ENCODE measurements around the gene IGLL5.
"Not testable (repeated sequence)": the region's sequence is repeated elsewhere in the genome, so short reads cannot be mapped to it uniquely, and the experiment has no call there.

Gene IGLL5

DNA sequence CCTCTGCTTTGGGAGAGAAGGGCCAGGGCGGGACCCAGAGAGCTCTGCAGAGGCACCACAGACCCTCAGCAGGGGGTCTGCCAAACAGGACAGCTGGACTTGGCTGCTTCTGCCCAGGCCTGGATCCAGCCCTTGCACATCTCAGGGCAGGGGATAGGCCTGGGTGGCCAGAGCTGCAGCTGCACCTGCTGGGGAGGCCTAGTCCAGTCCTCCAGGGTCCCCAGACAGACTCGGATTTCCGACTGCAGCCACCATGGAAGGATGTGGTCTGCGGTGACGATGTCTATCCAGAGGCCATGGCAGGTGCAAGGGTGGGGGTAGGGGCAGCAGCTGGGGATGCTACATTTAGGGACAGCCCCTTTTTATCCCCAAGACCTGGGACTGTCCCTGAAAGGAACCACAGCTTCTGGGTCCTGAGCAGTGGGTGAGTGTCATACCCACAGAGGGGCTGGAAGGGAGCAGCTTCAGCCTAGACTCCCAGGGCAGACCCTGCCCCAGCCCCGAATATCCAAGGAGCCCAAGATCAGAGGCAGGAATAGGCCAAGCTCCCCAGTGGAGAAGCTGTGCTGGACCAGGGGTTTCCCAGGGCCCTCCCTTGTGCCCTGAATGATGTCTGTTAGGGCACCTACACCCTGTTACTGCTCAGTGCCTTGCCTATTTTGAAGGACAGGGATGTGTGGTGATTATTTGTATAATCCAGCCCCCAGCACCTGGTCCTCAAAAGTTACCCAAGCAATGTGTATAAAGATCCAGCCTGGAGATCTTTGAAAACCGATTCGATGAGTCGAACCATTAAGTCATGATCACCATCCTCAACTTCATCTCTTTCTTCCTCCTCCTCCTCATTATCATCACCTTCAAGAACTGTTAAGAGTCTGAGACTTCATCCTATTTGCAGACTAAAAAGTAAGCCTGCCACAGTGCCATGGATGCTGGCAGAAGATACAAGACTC, 2.5 kb upstream of the IGLL5 start:
- no peak for DNase-seq

DNA sequence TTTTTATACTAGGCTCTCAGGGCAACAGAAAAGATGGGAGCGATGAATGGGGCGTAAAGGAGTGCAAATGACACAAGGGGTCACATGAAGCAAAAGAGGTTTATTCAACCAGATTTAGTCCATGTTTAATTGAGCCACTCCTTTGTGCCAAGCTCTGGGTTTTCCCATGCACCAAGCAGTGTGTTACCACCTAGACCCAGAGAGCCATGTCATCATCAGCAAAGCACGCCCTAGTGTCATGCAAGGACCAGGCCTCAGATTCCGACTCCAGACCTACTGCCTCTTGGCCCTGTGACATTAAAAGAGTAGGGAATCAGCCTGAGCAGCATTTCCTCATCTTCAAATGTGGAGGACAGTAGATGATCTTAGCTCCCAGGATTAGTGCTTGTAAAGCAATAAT, 1.1 kb upstream of the IGLL5 start:
- DNase-seq = no peak

DNA sequence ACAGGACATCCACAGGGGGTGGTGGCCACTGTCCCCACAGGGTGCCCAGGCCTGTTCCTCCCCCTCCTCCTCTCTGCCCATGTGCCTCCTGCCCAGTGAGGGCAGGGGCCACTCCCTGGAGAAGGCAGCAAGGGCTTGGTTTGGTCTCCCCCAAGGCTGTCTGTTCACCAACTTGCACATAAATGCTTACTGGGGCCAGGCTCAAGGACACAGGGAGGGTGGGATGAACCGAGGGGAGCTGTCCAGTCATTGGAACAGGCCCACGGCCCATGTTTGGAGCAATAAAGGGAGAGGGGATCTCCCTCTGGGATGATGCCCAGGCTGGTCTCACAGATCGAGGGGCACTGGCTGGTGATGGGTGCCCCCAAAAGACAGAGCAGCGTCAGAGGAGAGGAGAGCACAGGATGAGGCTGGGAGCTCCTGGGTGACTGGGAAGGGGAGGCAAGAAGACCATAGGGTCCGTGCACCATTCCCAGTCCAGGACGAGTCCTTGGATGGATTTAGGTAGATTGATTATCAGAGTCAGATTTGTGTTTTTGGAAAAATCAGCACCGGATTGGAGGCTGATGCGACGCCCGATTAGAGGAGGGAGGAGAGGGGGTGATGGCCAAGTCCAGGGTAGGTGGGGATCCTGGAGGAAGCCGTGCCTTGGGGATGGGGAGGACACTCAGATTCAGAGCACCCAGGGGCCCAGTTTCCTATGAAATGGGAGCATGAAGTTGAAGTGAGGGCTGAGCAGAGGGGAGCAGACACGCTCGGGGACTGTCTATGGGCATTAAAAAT, 1.1 kb downstream of the IGLL5 start:
- no peak for DNase-seq

DNA sequence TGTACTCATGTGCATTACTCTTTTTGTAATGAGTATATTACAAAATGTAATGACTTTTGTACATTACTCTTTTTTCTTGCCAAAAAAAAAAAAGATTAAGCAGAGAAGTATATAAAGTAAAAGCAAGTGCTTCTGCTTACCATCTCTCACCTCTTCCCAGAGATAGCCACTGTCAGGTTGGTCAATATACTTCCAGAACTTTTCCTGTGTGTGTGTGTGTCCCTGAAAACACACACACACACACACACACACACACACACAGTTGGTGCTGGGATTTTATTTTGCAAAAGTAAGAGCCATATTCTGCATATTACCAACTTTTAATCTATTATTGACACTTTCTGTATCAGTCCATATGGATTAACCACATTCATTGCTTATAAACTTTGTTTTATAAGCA, 2.5 kb downstream of the IGLL5 start:
- no peak for DNase-seq

DNA sequence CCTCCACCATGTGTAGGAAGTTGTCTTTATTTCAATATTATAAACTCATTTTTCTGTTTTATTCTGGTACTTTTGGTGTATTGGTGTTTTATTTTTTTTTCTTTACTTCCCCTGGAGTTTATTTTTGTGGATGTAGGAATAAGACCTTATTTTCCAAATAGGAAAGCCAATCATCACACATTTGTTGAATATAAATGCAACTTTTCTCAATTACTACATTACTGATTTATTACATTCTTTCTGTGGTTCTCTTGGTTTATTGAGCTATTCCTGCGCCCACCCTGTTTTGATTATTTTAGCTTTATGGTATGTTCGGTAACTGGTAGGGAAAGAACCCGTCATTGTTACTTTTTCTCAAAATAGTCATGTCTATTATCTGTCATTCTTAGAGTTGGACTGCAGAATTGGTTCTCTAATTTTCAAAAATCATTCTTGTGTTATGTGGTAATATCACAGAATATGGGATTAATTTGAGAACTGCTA, 3.6 kb downstream of the IGLL5 start:
- DNase-seq = no peak

DNA sequence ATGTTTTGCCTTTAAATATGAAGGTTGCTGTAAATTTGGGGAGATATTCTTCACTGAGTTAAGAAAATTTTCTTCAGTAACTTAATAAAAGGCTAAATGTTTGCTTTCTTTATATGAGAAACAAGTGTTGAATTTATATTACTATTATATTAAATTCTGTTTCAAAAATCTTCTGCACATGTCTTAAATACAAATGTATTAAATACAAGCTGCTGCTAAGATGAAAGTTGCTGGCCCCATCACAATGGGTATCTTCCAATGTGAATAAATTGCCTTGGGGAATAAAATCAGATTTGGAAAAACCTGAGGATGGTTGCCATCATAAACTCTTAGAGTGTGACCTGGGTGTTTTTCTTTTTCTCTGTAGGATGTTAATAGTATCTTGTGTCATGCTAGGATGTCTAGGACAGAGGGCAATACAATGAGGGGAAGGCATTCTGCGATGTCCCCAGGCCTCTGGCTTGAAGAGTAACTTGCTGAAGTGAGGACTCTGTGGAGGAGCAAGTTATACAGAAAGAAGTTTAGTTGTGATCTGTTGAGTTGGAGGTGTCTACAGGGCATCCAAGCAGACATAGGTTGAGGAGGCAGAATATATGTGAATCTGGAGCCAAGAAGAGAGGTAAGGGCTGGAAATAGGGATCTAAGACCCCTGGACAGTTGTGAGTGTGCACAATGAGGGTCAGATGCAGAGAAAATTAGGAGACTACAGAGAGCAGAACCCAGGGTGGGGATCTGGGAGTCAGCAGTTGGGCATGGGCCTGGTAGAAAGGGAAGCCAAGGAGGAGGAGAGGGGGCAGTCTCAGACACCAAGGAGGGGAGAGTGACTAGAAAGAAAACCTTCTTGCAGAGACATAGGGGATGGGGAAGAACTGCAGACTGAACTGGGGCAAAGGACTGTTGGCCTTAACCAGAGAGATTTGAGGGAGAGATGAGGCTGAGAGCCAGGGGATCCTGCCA, 4.8 kb downstream of the IGLL5 start:
- no peak for DNase-seq

DNA sequence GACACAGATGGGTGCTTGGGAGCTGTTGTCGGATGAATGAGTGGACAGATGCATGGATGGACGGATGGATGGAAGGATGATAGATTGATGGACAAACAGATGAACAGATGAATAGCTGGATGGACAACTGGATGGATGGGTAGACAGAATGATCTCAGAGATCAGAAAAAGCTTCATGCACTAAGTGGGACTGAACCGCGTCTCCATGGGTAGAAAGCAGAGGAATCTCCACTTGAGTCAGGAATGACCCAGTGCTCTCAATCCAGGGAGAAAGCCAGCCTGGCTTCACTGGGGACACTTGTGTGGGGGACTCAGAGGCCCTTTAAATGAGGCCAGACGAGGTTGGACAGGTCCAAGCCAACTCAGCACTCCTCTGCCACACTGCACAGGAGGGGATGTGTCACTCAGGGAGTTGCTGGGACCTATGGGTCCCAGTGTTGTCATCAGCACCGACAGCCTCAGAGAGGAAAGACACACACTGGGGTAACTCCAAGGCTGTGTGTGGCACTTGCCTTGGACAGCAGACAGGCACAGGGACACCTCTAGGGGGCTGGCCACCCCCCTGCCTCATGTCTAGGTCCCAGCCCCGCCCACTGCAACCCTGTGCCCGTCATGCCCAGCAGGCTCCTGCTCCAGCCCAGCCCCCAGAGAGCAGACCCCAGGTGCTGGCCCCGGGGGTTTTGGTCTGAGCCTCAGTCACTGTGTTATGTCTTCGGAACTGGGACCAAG, 5.6 kb downstream of the IGLL5 start:
- DNase-seq = no peak

DNA sequence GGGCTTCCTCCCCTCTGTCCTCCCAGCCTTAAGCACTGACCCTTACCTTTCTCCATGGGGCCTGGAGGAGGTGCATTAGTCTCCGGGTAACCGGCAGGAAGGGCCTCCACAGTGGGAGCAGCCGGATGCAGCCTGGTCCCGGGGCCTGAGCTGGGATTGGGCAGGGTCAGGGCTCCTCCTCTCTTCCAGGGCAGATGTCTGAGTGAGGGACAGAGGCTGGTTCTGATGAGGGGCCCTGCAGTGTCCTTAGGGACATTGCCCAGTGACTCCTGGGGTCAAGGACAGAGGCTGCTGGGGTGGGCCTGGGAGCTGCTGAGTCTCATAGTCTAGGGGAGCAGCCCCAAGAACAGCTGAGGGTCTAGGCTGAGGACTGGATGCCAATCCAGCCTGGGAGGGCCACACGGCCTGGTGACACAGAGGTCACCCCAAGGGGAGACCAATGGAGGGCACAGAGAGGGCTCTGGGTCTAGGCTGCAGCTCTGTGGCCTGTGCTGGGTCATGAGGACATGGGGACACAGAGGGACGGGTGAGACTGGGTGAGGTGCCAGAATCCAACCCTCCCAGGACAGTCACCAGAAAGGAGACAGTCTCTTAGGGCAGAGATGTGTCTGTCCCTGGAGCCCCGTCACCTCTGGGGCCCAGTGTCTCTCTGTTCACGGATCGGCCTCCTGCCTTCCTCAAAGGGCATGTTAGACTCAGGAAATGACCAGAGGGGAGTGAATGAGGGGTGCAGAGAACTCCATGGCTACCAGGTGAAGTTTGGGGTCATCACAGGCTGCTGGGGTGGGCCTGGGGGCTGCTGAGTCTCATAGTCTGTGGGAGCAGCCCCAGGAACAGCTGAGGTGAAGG, 6.5 kb downstream of the IGLL5 start:
- no peak for DNase-seq

DNA sequence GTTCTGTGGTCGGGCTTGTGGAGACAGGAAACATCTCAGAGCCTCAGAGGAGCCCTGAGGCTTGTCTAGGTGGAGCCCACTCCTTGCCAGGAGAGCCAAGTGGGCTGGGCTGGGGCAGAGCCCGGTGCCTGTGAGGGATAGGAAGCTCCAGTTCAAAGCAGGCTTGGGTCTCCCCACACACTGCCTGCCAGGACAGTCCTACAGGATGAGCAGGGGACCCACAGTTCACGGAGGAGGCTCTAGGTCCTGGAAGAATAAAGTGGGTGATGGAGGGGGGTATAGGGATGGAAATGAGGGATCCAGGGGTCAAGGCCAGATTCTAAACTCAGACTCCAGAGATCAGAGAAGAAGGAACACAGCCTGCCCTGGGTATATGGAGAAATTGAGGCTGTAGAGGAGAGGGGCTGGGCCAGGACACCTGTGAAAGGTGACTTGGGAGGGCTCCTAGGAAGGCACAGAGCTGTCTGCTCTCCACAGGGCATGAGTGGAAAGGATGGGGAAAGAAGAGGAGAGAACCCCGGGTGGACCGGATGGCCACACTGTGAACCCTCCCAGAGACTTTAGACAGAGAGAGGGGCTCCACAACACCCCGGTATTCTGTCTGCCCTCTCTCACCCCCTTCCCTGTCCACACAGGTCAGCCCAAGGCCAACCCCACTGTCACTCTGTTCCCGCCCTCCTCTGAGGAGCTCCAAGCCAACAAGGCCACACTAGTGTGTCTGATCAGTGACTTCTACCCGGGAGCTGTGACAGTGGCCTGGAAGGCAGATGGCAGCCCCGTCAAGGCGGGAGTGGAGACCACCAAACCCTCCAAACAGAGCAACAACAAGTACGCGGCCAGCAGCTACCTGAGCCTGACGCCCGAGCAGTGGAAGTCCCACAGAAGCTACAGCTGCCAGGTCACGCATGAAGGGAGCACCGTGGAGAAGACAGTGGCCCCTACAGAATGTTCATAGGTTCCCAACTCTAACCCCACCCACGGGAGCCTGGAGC, 7.4 kb downstream of the IGLL5 start:
- no peak for DNase-seq

DNA sequence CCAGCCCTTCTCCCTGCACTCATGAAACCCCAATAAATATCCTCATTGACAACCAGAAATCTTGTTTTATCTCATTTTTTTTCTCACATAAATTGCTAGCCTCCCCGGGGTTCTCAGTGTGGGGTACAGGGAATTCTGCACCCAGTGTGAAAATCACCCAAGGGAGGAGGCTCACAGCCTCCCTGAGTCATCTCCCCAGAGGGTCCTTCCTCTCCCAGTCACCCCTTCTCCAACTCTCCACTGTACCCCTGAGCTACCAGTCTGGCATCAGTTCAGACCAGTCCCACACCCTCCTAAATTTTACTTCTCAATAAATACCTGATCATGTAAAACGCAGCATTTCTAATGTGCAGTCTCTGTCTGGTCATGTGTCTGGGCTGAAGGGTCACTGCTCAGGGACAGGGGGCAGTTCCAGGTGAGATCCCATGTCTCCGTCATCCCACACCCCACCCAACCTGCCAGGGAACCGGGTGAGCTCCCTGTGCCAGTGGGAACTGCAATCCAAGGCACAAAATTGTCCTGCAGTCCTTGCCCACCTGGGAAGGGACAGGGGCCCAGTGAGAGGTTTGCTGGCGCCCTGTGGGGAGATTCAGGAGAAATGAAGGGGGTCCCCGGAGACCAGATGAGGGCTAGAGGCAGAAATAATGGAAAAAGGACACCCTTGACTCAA, 8.3 kb downstream of the IGLL5 start:
- DNase-seq = no peak

DNA sequence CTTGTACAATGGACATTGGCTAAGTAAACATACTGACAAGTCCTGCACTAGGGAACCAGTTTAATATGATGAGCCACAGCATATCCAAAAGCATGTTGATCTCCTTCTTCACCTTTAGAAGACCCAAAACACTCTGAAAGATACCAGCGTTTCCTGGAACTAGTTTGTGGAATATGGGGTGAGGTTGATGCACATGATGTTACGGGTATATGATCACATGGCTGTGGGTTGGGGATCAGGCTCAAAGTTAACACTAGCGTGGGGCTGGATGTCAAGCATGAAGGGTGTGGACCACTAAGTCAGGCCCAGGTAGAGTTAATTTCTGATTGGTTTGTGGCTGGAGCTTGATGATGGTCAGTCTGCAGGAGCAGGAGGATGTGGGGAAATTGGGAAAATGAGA, 9.0 kb downstream of the IGLL5 start:
- DNase-seq = no peak

DNA sequence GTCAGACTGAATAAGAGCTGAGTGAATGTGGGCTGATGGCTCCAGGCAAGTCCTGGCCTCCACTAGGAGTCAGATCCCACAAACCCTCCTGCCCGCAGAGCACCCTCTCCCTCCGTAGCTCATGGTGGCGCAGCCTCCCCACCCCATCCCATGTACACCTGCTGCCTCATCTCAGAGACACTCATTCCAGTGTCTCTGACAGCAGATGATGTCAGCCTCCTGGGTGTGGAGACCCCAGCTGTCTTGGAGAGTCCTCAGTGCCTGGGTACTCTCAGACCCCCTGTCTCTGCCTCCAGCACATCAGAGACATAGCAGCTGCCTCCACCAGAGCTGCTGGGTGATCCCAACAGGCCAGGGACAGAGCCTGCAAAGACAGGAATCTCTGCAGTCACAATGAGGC, 9.5 kb downstream of the IGLL5 start:
- no peak for DNase-seq

DNA sequence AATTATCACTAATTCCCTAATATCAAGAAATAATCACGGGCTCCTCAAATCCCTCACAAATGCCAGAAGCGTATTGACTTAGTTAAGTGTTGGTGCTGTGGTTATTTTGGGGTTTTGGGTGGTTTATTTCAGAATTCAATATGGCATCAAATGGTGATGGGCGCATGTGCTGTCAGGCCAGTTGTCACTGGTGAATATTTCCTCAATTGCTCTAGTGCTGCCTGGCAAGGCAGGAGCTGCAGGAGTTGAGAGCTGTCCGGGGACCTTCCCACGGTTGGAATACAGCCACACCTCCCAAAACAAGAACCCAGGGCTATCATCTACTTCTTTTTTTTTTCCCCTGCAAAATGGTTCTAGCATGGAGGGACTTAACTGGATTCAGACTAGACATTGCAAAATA, 10.3 kb downstream of the IGLL5 start:
- DNase-seq = no peak

DNA sequence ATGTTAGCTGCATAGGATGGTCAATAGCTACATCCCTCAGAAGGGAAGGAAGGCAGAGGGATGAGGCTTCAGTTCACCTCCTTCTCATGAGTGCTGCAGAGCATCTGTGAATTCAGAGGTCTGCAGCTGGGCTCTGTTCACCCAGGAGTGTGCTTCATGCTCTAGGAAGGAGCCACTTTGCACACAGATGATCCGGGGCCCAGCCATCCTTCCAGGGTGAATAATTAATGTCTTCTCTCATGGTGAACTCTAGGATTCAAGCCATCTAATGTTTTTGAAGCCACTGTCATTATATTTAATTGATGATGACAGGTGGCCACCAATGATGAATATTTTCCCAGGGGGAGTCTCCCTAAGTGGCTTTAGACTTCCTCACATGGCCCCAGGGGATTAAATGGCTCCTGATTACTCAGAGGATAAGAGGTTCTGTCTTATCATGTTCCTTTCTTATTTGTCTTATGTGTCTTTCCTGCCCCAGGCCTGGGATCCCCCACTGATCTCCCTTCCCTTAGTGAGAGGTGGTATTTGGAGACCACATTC, 10.9 kb downstream of the IGLL5 start:
- DNase-seq = not testable (repeated sequence)

DNA sequence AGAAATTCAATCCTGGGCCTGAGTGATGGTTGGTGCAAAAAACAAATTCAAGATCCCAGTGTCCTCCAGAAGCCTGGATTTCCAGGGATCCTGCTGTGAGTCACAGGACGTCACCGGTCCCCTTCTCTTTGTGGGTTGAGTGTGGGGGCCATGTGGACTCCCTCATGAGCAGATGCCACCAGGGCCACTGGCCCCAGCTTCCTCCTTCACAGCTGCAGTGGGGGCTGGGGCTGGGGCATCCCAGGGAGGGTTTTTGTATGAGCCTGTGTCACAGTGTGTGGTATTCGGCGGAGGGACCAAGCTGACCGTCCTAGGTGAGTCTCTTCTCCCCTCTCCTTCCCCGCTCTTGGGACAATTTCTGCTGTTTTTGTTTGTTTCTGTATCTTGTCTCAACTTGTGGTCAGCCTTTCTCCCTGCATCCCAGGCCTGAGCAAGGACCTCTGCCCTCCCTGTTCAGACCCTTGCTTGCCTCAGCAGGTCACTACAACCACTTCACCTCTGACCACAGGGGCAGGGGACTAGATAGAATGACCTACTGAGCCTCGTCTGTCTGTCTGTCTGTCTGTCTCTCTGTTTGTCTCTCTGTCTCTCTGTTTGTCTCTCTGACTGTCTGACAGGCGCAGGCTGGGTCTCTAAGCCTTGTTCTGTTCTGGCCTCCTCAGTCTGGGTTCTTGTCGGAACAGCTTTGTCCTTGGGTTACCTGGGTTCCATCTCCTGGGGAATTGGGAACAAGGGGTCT, 11.9 kb downstream of the IGLL5 start:
- not testable (repeated sequence) for DNase-seq

DNA sequence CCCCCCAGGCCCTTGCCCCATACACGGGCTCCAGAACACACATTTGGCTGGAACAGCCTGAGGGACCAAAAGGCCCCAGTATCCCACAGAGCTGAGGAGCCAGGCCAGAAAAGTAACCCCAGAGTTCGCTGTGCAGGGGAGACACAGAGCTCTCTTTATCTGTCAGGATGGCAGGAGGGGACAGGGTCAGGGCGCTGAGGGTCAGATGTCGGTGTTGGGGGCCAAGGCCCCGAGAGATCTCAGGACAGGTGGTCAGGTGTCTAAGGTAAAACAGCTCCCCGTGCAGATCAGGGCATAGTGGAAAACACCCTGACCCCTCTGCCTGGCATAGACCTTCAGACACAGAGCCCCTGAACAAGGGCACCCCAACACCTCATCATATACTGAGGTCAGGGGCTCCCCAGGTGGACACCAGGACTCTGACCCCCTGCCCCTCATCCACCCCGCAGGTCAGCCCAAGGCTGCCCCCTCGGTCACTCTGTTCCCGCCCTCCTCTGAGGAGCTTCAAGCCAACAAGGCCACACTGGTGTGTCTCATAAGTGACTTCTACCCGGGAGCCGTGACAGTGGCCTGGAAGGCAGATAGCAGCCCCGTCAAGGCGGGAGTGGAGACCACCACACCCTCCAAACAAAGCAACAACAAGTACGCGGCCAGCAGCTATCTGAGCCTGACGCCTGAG, 13.1 kb downstream of the IGLL5 start:
- DNase-seq = not testable (repeated sequence)

DNA sequence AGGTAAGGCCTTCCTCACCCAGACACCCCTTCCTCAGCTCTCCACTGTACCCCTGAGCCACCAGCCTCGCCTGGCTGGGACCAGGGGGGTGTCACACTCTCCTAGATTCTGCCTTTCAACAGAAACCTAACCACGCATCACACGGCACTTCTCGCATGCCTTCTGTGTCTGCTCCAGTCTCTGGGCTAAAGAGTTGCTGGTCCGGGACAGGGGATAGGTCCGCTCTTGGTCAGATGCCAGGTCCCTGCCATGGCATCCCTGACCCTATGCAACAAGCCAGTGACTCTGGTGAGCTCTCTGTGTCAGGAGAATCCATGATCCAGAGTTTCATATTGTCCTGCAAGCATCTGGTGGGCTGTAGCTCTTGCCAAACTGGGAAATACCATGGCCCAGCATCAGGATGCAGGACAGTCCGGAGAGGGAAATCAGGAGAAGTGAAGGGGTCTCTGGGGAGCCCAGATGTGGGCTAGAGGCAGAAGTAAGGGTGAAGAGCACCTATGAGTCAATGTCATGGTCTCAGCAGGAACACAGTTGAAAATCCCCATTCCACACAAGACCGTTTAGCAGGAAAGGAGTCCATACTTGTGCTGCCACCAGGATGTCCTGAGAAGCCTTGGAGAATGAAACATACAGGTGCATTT, 14.1 kb downstream of the IGLL5 start:
- DNase-seq = no peak

Measured in midbrain (tissue), 1 donor.